ENCODE measurements around the gene SLC22A23. TPM values are rescaled to one million over a fixed set of nuclear protein-coding genes. Genes with fewer than 3 reads are reported as not detected.

Gene SLC22A23
- total RNA-seq, 4 donors from 2014 or later = 26.6 to 42.6 (median 37.6) TPM

- no peaks in the 10 kb centered on the region for H3K9me3 ChIP-seq
- WGBS, 2 donors = 94 to 95% methylated on average over 3 to 12 of the region's 12 CpGs
- peaks cover 0 to 16% (median 0%) of the 10 kb centered on the region in 3 donors for H3K4me1 ChIP-seq
- intact Hi-C loops (cut with DNase I) = no loop called here
- no peak for DNase-seq
- no peak overlapping the region for H3K27ac ChIP-seq
- TF ChIP-seq POLR2A (IDR thresholded peaks at IDR 0.05) (no peak), CTCF (IDR thresholded peaks at IDR 0.05) (no peak)
- H3K4me3 ChIP-seq = no peak overlapping the region
- peaks cover 0 to 43% (median 12%) of the 10 kb centered on the region in 3 donors for H3K36me3 ChIP-seq
- no peaks in the 10 kb centered on the region for H3K27me3 ChIP-seq
Measured at GRCh38 chr6:3307436-3307835, 149.4 kb downstream of the SLC22A23 start.

- no peak for TF ChIP-seq CTCF (IDR thresholded peaks at IDR 0.05)
- TF ChIP-seq POLR2A (IDR thresholded peaks at IDR 0.05) = no peak
- Histone ChIP-seq H3K4me1 (peaks cover 0 to 16% (median 0%) of the 10 kb centered on the region in 3 donors), H3K4me3 (no peak overlapping the region), H3K27me3 (no peaks in the 10 kb centered on the region), H3K36me3 (peaks cover 0 to 48% (median 12%) of the 10 kb centered on the region in 3 donors), H3K9me3 (no peaks in the 10 kb centered on the region), H3K27ac (no peak overlapping the region)
- 84 to 98% methylated on average over 10 of the region's 10 CpGs for WGBS, 2 donors
- DNase-seq = no peak
- intact Hi-C loops (cut with DNase I) = no loop called here
Measured at GRCh38 chr6:3306848-3307247, 150.0 kb downstream of the SLC22A23 start.

- Histone ChIP-seq H3K36me3 (peaks cover 0 to 48% (median 12%) of the 10 kb centered on the region in 3 donors), H3K4me3 (no peak overlapping the region), H3K27ac (no peak overlapping the region), H3K4me1 (peaks cover 0 to 11% (median 0%) of the 10 kb centered on the region in 3 donors), H3K9me3 (no peaks in the 10 kb centered on the region), H3K27me3 (no peaks in the 10 kb centered on the region)
- no peak for DNase-seq
- 89 to 90% methylated on average over 2 to 3 of the region's 3 CpGs for WGBS, 2 donors
- intact Hi-C loops (cut with DNase I) = no loop called here
- TF ChIP-seq POLR2A (IDR thresholded peaks at IDR 0.05) (no peak), CTCF (IDR thresholded peaks at IDR 0.05) (no peak)
Measured at GRCh38 chr6:3305831-3306230, 151.0 kb downstream of the SLC22A23 start.

GRCh38 chr6:3305216-3305565, 151.7 kb downstream of the SLC22A23 start:
- Histone ChIP-seq H3K4me3 (no peak overlapping the region), H3K27me3 (no peaks in the 10 kb centered on the region), H3K4me1 (peaks cover 0 to 6% (median 0%) of the 10 kb centered on the region in 3 donors), H3K36me3 (peaks cover 0 to 53% (median 12%) of the 10 kb centered on the region in 3 donors), H3K9me3 (no peaks in the 10 kb centered on the region), H3K27ac (no peak overlapping the region)
- DNase-seq = no peak
- intact Hi-C loops (cut with DNase I) = no loop called here
- TF ChIP-seq POLR2A (IDR thresholded peaks at IDR 0.05) = no peak
- no peak for TF ChIP-seq CTCF (IDR thresholded peaks at IDR 0.05)
- 91 to 93% methylated on average over 8 of the region's 8 CpGs for WGBS, 2 donors

GRCh38 chr6:3304500-3305215, 152.2 kb downstream of the SLC22A23 start:
- intact Hi-C loops (cut with DNase I) = no loop called here
- H3K4me1 ChIP-seq = peaks cover 0 to under 1% (median 0%) of the 10 kb centered on the region in 3 donors
- WGBS, 2 donors = 89 to 91% methylated on average over 9 to 13 of the region's 16 CpGs
- H3K9me3 ChIP-seq = no peaks in the 10 kb centered on the region
- no peak for DNase-seq
- H3K36me3 ChIP-seq = peaks cover 0 to 56% (median 12%) of the 10 kb centered on the region in 3 donors
- H3K4me3 ChIP-seq = no peak overlapping the region
- no peaks in the 10 kb centered on the region for H3K27me3 ChIP-seq
- TF ChIP-seq POLR2A (IDR thresholded peaks at IDR 0.05) (no peak), CTCF (IDR thresholded peaks at IDR 0.05) (no peak)
- H3K27ac ChIP-seq = no peak overlapping the region
